HepG2 (cell line): Measurements from ENCODE around the gene SIAH2. TPM values are rescaled to one million over a fixed set of nuclear protein-coding genes. Genes with fewer than 3 reads are reported as not detected.

Experiments used
- CBX1 ChIP-seq: IDR thresholded peaks from one replicate; pipeline ENCODE4 v1.6.1; 2016; ENCODE audit warnings: antibody characterized with exemption, low read depth
- HOXA9 ChIP-seq: sonication (generic); formaldehyde crosslinking; IDR thresholded peaks from 2 replicates; pipeline ENCODE4 v1.8.1; 2022; ENCODE audit warnings: missing genetic modification reagents, mild to moderate bottlenecking, moderate library complexity, borderline replicate concordance
- MAF1 ChIP-seq: sonication (generic); formaldehyde crosslinking; IDR thresholded peaks from 2 replicates; pipeline ENCODE4 v1.5.0; 2020; ENCODE audit warnings: missing genetic modification reagents, borderline replicate concordance
- MLLT10 ChIP-seq: sonication (generic); formaldehyde crosslinking; IDR thresholded peaks from 2 replicates; pipeline ENCODE4 v1.4.0; 2020; ENCODE audit warnings: missing genetic modification reagents
- NR1H2 ChIP-seq: sonication (generic); formaldehyde crosslinking; IDR thresholded peaks from 2 replicates; pipeline ENCODE4 v1.8.1; 2022; ENCODE audit warnings: low read depth, missing genetic modification reagents, borderline replicate concordance
- PRPF4 ChIP-seq: fragments of 200-400 bp; formaldehyde crosslinking; IDR thresholded peaks from 2 replicates; pipeline ENCODE4 v1.6.1; 2016; ENCODE audit warnings: low read length, low read depth; ENCODE audit not compliant: poor library complexity, severe bottlenecking
- RFXANK ChIP-seq: IDR thresholded peaks from 2 replicates; pipeline ENCODE4 v1.6.1; 2016
- SIX4 ChIP-seq: sonication (generic); formaldehyde crosslinking; IDR thresholded peaks from 2 replicates; pipeline ENCODE4 v1.4.0; 2020; ENCODE audit warnings: missing genetic modification reagents
- SMAD9 ChIP-seq: sonication (generic); formaldehyde crosslinking; IDR thresholded peaks from 2 replicates; pipeline ENCODE4 v1.5.1; 2020; ENCODE audit warnings: mild to moderate bottlenecking, missing genetic modification reagents
- TARDBP ChIP-seq: sonication (generic); formaldehyde crosslinking; IDR thresholded peaks from 2 replicates; pipeline ENCODE4 v1.8.0; 2022; ENCODE audit warnings: mild to moderate bottlenecking, missing genetic modification reagents
- ZNF281 ChIP-seq: sonication (generic); formaldehyde crosslinking; IDR thresholded peaks from 2 replicates; pipeline ENCODE4 v1.4.0; 2020; ENCODE audit warnings: missing genetic modification reagents, borderline replicate concordance
- ZNF335 ChIP-seq: sonication (generic); formaldehyde crosslinking; IDR thresholded peaks from 2 replicates; pipeline ENCODE4 v1.4.0; 2020; ENCODE audit warnings: missing genetic modification reagents
- ZNF512 ChIP-seq: sonication (generic); formaldehyde crosslinking; IDR thresholded peaks from 2 replicates; pipeline ENCODE4 v1.4.0; 2020; ENCODE audit warnings: mild to moderate bottlenecking, missing genetic modification reagents
- ZNF710 ChIP-seq: sonication (generic); formaldehyde crosslinking; IDR thresholded peaks from 2 replicates; pipeline ENCODE4 v1.5.0; 2020; ENCODE audit warnings: mild to moderate bottlenecking, missing genetic modification reagents, borderline replicate concordance
- ZNF780A ChIP-seq: sonication (generic); formaldehyde crosslinking; IDR thresholded peaks from 2 replicates; pipeline ENCODE4 v1.8.0; 2022; ENCODE audit warnings: mild to moderate bottlenecking, missing genetic modification reagents, moderate library complexity
- polyA plus RNA-seq, 8 experiments: library from polyadenylated mRNA; depleted of rRNA in 3 of 8; stranded (reverse) in 7 of 8; unstranded in 1 of 8; fragments of >200 nt; fragmentation: Illumina TruSeq in 4 of 8; extraction: Trizol in 4 of 8; gene quantifications; 2 replicates each; pipeline versions ENCODE4 v1.2.1 to v1.2.3, GENCODE V29; 2011 to 2016; ENCODE audit warnings: low read depth in 4 of 8, missing spikeins in 1 of 8, mixed read lengths in 1 of 8; ENCODE audit not compliant: insufficient read depth in 1 of 8
- total RNA-seq, 5 experiments: library from RNA; depleted of rRNA; stranded (reverse); fragments of >200 nt; fragmentation: Illumina TruSeq; extraction: Trizol; gene quantifications; 2 replicates each; pipeline ENCODE4 v1.2.3, GENCODE V29; 2016; ENCODE audit warnings: low read depth in 1 of 5
- TF ChIP-seq, protein P1 (sequence below): sonication (generic); formaldehyde crosslinking; IDR thresholded peaks from 2 replicates; pipeline ENCODE4 v1.4.0; 2020; ENCODE audit warnings: missing genetic modification reagents
- TF ChIP-seq, protein P2 (sequence below): sonication (generic); formaldehyde crosslinking; IDR thresholded peaks from 2 replicates; pipeline ENCODE4 v1.8.0; 2022; ENCODE audit warnings: mild to moderate bottlenecking, missing genetic modification reagents
- TF ChIP-seq, protein P3 (sequence below): sonication (generic); formaldehyde crosslinking; IDR thresholded peaks from 2 replicates; pipeline ENCODE4 v1.8.0; 2022; ENCODE audit warnings: low read depth, missing genetic modification reagents

SIAH2 gene
- total and polyA plus RNA-seq, 2 of the 13 experiments (the other 11 are each of a cell fraction or from before 2014, with no cell fraction given), result 71.8 to 117 TPM

GRCh38 chr3:150737874-150738679, 24.9 kb downstream of the SIAH2 start (continued):
- TF ChIP-seq ZNF281 (CRISPR knock-in tag), result no peak
- TF ChIP-seq ZNF780A, result no peak
- TF ChIP-seq ZNF335, result no peak
- TF ChIP-seq TARDBP (CRISPR knock-in tag), result peak; percentile 55; the same call in 1 of the 2 replicates
- TF ChIP-seq MAF1, result no peak
- TF ChIP-seq HOXA9 (CRISPR knock-in tag), result no peak
- TF ChIP-seq, protein P1, sequence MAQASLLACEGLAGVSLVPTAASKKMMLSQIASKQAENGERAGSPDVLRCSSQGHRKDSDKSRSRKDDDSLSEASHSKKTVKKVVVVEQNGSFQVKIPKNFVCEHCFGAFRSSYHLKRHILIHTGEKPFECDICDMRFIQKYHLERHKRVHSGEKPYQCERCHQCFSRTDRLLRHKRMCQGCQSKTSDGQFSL (CRISPR knock-in tag), result no peak
- TF ChIP-seq PRPF4, result no peak
- no peak for TF ChIP-seq NR1H2
- TF ChIP-seq SMAD9 (CRISPR knock-in tag), result no peak
- no peak for TF ChIP-seq MLLT10
- TF ChIP-seq, protein P2, sequence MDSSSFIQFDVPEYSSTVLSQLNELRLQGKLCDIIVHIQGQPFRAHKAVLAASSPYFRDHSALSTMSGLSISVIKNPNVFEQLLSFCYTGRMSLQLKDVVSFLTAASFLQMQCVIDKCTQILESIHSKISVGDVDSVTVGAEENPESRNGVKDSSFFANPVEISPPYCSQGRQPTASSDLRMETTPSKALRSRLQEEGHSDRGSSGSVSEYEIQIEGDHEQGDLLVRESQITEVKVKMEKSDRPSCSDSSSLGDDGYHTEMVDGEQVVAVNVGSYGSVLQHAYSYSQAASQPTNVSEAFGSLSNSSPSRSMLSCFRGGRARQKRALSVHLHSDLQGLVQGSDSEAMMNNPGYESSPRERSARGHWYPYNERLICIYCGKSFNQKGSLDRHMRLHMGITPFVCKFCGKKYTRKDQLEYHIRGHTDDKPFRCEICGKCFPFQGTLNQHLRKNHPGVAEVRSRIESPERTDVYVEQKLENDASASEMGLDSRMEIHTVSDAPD (CRISPR knock-in tag), result peak; percentile 60; the same call in 1 of the 2 replicates
- no peak for TF ChIP-seq RFXANK (CRISPR knock-in tag)
- TF ChIP-seq SIX4 (CRISPR knock-in tag), result no peak
- TF ChIP-seq ZNF512, result no peak
- TF ChIP-seq ZNF710 (CRISPR knock-in tag), result no peak
- no peak for TF ChIP-seq CBX1
- TF ChIP-seq, protein P3, sequence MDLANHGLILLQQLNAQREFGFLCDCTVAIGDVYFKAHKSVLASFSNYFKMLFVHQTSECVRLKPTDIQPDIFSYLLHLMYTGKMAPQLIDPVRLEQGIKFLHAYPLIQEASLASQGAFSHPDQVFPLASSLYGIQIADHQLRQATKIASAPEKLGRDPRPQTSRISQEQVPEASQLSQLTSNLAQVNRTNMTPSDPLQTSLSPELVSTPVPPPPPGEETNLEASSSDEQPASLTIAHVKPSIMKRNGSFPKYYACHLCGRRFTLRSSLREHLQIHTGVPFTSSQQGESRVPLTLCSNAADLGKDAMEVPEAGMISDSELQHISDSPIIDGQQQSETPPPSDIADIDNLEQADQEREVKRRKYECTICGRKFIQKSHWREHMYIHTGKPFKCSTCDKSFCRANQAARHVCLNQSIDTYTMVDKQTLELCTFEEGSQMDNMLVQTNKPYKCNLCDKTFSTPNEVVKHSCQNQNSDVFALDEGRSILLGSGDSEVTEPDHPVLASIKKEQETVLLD (CRISPR knock-in tag), result 0 out of 2 replicates have a peak, but pooled peaks have one; percentile 14
